Liver (tissue), 9 donors: ENCODE data around the gene SYT15B. TPM values are rescaled to one million over a fixed set of nuclear protein-coding genes. Genes with fewer than 3 reads are reported as not detected.
"Not testable (repeated sequence)": the region's sequence is repeated elsewhere in the genome, so short reads cannot be mapped to it uniquely, and the experiment has no call there.

Experiments
- DNase-seq: peaks from one replicate; pipeline ENCODE4 v3.0.0-alpha.2; 2017; ENCODE audit warnings: low spot score
- H3K27ac ChIP-seq, 2 donors: one replicate each; pipeline ENCODE4 v1.7.0; 2013; ENCODE audit warnings: inconsistent platforms in 2 of 2, low read length in 2 of 2, control low read depth in 1 of 2, low read depth in 1 of 2, mild to moderate bottlenecking in 1 of 2
- H3K27me3 ChIP-seq, 4 donors: one replicate each; pipeline versions ENCODE4 v1.6.1 to v1.7.0; 2013; ENCODE audit warnings: low read length in 3 of 4, inconsistent platforms in 1 of 4, mild to moderate bottlenecking in 1 of 4, moderate library complexity in 1 of 4; ENCODE audit not compliant: control insufficient read depth in 4 of 4, insufficient read depth in 4 of 4
- H3K36me3 ChIP-seq, 4 donors: one replicate each; pipeline versions ENCODE4 v1.6.1 to v1.7.0; 2013; ENCODE audit warnings: low read length in 3 of 4, mild to moderate bottlenecking in 3 of 4, low read depth in 1 of 4, moderate library complexity in 1 of 4; ENCODE audit not compliant: control insufficient read depth in 4 of 4, insufficient read depth in 3 of 4
- H3K4me1 ChIP-seq, 4 donors: one replicate each; pipeline versions ENCODE4 v1.6.1 to v1.7.0; 2013; ENCODE audit warnings: low read length in 3 of 4, mild to moderate bottlenecking in 3 of 4, moderate library complexity in 1 of 4; ENCODE audit not compliant: control insufficient read depth in 4 of 4, insufficient read depth in 4 of 4
- H3K4me3 ChIP-seq, 3 donors: one replicate each; pipeline versions ENCODE4 v1.6.1 to v1.7.0; 2013; ENCODE audit warnings: low read length in 3 of 3, control low read depth in 1 of 3, low read depth in 1 of 3, mild to moderate bottlenecking in 1 of 3
- H3K9ac ChIP-seq, 2 donors: one replicate each; pipeline ENCODE4 v1.7.0; 2013; ENCODE audit warnings: low read length in 2 of 2, mild to moderate bottlenecking in 2 of 2, moderate library complexity in 2 of 2, control low read depth in 1 of 2, low read depth in 1 of 2
- H3K9me3 ChIP-seq, 4 donors: one replicate each; pipeline versions ENCODE4 v1.6.1 to v1.7.0; 2013; ENCODE audit warnings: low read length in 3 of 4; ENCODE audit not compliant: control insufficient read depth in 4 of 4
- CTCF ChIP-seq: fragments of 150-350 bp; IDR thresholded peaks from 2 replicates; pipeline ENCODE4 v1.5.1; 2017; ENCODE audit warnings: improper control_type of control experiment, low read depth, low read length; ENCODE audit not compliant: missing input control
- RAD21 ChIP-seq, 2 donors: IDR thresholded peaks; 2 replicates each; pipeline ENCODE4 v1.6.1; 2016; ENCODE audit warnings: antibody characterized with exemption in 2 of 2, mild to moderate bottlenecking in 2 of 2
- YY1 ChIP-seq: IDR thresholded peaks from 2 replicates; pipeline ENCODE4 v1.6.1; 2016; ENCODE audit warnings: antibody characterized with exemption, mild to moderate bottlenecking
- WGBS: extraction: QIAGEN DNeasy Blood & Tissue Kit; methylation state at CpG from one replicate; pipeline ENCODE4 v1.1.7; 2013; 5-methylcytosine and 5-hydroxymethylcytosine counted together
- polyA plus RNA-seq, 2 donors: library from polyadenylated mRNA; stranded (reverse) in 1 of 2; unstranded in 1 of 2; fragments of 200-250 nt in 1 of 2; fragments of >200 nt in 1 of 2; fragmentation: Nextera tagmentation in 1 of 2; extraction: Ambion mirVana in 1 of 2; gene quantifications; one replicate each; pipeline versions ENCODE4 v1.2.1 to v1.2.3, GENCODE V29; 2013 to 2015
- total RNA-seq, 2 donors: library from RNA; depleted of rRNA; stranded (reverse); fragments of >200 nt; gene quantifications; one replicate each; pipeline ENCODE4 v1.2.3, GENCODE V29; 2014
- donor health status: healthy.
- donor health status: healthy.
- donor health status: healthy.
- donor health status: healthy.
- donor health status: healthy.

SYT15B gene
- total RNA-seq (1 to 10 TPM in 1 of 2 donors, under 1 TPM in 1; 0.14 to 2.8 TPM), polyA plus RNA-seq (under 1 TPM; 0.24 to 0.58 TPM)

- WGBS, result 41% methylated on average over 28 of the region's 33 CpGs
Observed at GRCh38 chr10:47763554-47764175, at the start of gene SYT15B. Gene SYT15B (minus strand): TSS chr10:47763592. CDS start chr10:47762640, 952 bp downstream.

GRCh38 chr10:47779590-47779989 is 16.2 kb upstream of the SYT15B start:
- H3K4me1 ChIP-seq, H3K27ac ChIP-seq, H3K9ac ChIP-seq, DNase-seq, H3K36me3 ChIP-seq, H3K9me3 ChIP-seq, H3K27me3 ChIP-seq, H3K4me3 ChIP-seq: not testable (repeated sequence)
- WGBS, result 80% methylated on average over 3 of the region's 4 CpGs

More at GRCh38 chr10:47763554-47764175, at the start of gene SYT15B:
- H3K9me3 ChIP-seq, H3K4me3 ChIP-seq, H3K27ac ChIP-seq, H3K9ac ChIP-seq, H3K36me3 ChIP-seq, DNase-seq, H3K27me3 ChIP-seq, H3K4me1 ChIP-seq: not testable (repeated sequence)

DNA sequence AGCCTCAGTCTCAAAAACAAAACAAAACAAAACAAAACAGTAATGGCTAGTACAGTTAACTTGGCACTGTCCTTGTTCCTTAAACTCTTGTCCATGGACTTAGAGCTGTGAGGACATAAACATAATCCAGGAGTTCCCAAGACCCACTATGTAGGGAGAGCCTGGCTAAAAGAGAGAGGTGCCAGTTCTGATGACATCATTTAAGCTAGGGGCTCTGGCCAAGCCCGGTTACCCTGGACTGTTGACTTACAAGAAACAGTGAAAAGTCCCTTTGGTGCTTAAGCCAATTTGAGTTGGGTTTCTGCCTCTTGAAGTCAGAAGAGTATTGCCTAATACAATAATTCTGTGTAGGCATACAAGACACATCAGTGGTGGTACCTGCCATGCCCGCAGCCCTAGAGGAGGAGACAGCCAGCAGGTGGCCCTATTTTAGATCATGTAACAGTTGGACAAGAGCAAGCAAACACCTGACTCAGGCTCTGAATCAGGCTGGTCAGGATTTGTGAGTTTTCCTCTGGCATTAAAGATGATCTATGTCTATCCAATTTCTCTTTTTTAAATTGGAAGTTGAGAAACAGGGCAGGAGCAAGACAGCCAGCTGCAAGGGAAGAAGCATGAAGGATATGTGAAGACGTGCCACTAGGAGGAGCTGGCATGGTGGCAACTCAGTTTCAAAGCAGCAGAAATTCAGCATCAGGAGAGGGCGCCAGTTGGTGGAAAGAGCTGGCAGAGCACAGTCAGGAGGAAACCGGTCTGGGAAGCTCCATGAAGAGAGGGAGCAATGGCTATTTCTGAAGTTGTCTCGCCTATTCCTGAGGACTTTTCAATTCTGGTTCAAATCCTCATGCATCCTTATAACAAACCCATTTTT is 12.2 kb upstream of the SYT15B start:
- not testable (repeated sequence) for DNase-seq, H3K36me3 ChIP-seq, H3K9me3 ChIP-seq, H3K4me1 ChIP-seq, H3K9ac ChIP-seq, H3K27me3 ChIP-seq, H3K27ac ChIP-seq, H3K4me3 ChIP-seq
- WGBS, result 21% methylated on average over 4 of the region's 6 CpGs
- peak; percentile 46 for TF ChIP-seq CTCF
- TF ChIP-seq YY1, result peak; percentile 67
- peak; percentile 67 to 70 for TF ChIP-seq RAD21 (IDR thresholded peaks at IDR 0.05)

- not testable (repeated sequence) for DNase-seq, H3K27me3 ChIP-seq, H3K9ac ChIP-seq, H3K36me3 ChIP-seq, H3K4me3 ChIP-seq, H3K4me1 ChIP-seq, H3K27ac ChIP-seq, H3K9me3 ChIP-seq
- WGBS, result no CpG with 5 or more reads among the region's 2 CpGs
Observed at GRCh38 chr10:47770745-47771144, 7.4 kb upstream of the SYT15B start.

DNA sequence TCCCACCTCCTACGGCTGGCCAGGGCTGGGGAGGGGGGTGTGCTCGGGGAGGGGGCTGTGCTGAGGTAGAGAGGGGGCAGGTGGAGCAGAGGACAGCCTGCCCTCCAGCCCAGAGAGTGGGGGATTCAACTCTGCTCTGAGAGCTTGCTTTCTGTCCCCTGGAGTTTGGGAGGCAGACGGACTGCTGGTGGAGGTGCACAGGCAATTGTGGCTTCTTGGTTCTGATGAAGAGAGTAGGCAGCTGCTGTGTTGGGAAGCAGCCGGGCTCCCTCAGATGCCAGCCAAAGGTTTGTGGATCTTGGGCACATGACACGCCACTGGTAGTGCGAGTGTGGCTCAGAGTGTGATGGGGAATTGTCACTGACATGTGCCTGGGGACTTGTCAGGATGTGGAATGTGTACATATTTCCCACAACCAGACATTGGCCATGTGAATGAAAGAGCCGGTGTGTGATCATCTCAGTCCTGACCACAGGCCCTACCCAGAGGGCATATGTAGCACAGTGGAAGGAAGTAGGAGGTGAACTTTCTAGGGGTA is 5.3 kb upstream of the SYT15B start:
- not testable (repeated sequence) for DNase-seq

GRCh38 chr10:47768085-47768484 is 4.7 kb upstream of the SYT15B start:
- not testable (repeated sequence) for H3K27ac ChIP-seq, H3K4me3 ChIP-seq, H3K27me3 ChIP-seq, H3K9me3 ChIP-seq, H3K9ac ChIP-seq, H3K36me3 ChIP-seq, DNase-seq, H3K4me1 ChIP-seq
- 85% methylated on average over 2 of the region's 3 CpGs for WGBS

More for the DNA sequence above, 5.3 kb upstream of the SYT15B start:
- H3K4me3 ChIP-seq, H3K36me3 ChIP-seq, H3K9me3 ChIP-seq, H3K27me3 ChIP-seq, H3K9ac ChIP-seq, H3K27ac ChIP-seq, H3K4me1 ChIP-seq: not testable (repeated sequence)
- 77% methylated on average over 6 of the region's 7 CpGs for WGBS

DNA sequence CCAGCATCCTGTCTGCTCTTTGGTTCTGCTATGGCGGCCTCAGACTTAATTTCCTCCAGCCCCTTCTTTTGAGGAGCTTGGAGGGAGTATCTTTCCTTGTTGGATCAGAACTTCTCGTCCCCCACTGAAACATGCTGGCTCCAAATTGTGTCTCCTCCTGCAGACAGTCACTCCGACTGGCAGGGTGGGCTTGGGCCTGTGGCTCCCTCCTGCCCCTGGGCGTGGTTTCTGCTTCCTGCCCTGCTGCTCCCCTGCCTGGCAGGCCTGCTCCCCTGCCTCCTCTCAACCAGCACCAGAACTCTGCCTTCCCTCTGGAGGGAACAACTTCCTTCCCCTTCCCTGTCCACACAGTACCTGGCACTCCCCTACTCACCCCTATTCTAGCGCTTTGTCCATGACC is 3.8 kb upstream of the SYT15B start:
- WGBS, result 52% methylated on average over 3 of the region's 5 CpGs
- not testable (repeated sequence) for H3K9me3 ChIP-seq, H3K4me3 ChIP-seq, H3K27ac ChIP-seq, H3K9ac ChIP-seq, DNase-seq, H3K27me3 ChIP-seq, H3K4me1 ChIP-seq, H3K36me3 ChIP-seq
